ENCODE measurements around the gene TNRC18.
"Not testable (repeated sequence)": the region's sequence is repeated elsewhere in the genome, so short reads cannot be mapped to it uniquely, and the experiment has no call there.

TNRC18 gene

DNA sequence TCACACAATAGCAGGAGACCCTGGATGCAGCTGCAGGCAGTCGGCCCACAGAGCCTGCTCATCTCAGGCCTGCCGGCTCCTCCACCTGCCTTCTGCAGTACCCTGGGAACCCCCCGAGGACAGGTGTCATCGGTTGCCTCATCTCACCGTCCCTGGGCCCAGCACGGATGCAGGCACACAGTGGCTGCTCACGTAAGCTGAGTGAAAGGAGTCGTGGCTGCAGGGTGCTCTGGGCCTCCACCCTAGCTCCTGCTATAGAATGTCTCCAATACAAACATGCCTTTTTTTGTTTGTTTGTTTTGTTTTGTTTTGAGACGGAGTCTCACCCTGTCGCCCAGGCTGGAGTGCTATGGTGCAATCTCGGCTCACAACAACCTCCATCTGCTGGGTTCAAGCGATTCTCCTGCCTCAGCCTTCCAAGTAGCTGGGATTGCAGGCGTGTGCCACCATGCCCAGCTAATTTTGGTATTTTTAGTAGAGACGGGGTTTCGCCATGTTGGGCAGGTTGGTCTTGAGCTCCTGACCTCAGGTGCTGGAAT lies 163.0 kb downstream of the TNRC18 start:
- not testable (repeated sequence) for H3K9me3 Mint-ChIP-seq; H3K27ac Mint-ChIP-seq; H3K36me3 Mint-ChIP-seq (ENCODE audit: low read depth); H3K27me3 Mint-ChIP-seq (ENCODE audit: low read depth); H3K4me1 Mint-ChIP-seq (ENCODE audit: low read depth); H3K4me3 Mint-ChIP-seq
